ENCODE results near the gene CPEB1.

- TF ChIP-seq CTCF (conservative IDR thresholded peaks at IDR 0.05) (no peak), ZFX (IDR thresholded peaks at IDR 0.05) (no peak)
Observed at GRCh38 chr15:82568986-82569385, 78.2 kb downstream of the CPEB1 start.

Measured in C4-2B (cell line).